OCI-LY7 (cell line): Measurements from ENCODE around the gene TPRN.

Experiments
- EZH2phosphoT487 ChIP-seq: fragments of 200-600 bp; sonication (generic); IDR thresholded peaks from 2 replicates; pipeline ENCODE4 v1.6.1; 2018; ENCODE audit warnings: low read depth, borderline replicate concordance, mild to moderate bottlenecking, mixed run types, antibody characterized with exemption, low read length, moderate library complexity, mixed read lengths
- TF ChIP-seq, protein P1 (sequence below): fragments of 200-600 bp; sonication (generic); conservative IDR thresholded peaks from 2 replicates; pipeline ENCODE4 v1.5.1; 2014; ENCODE audit warnings: mild to moderate bottlenecking, antibody characterized with exemption, low read length, moderate library complexity, mixed read lengths

GRCh38 chr9:137247916-137248175 lies 47.3 kb upstream of the TPRN start:
- TF ChIP-seq, protein P1, sequence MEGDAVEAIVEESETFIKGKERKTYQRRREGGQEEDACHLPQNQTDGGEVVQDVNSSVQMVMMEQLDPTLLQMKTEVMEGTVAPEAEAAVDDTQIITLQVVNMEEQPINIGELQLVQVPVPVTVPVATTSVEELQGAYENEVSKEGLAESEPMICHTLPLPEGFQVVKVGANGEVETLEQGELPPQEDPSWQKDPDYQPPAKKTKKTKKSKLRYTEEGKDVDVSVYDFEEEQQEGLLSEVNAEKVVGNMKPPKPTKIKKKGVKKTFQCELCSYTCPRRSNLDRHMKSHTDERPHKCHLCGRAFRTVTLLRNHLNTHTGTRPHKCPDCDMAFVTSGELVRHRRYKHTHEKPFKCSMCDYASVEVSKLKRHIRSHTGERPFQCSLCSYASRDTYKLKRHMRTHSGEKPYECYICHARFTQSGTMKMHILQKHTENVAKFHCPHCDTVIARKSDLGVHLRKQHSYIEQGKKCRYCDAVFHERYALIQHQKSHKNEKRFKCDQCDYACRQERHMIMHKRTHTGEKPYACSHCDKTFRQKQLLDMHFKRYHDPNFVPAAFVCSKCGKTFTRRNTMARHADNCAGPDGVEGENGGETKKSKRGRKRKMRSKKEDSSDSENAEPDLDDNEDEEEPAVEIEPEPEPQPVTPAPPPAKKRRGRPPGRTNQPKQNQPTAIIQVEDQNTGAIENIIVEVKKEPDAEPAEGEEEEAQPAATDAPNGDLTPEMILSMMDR = no peak
- no peak for TF ChIP-seq EZH2phosphoT487
